K562 (cell line): Measurements from ENCODE around the gene ANXA7. TPM values are rescaled to one million over a fixed set of nuclear protein-coding genes. Genes with fewer than 3 reads are reported as not detected.

ENCODE experiments used
- E2F1 ChIP-seq: sonication (generic); formaldehyde crosslinking; IDR thresholded peaks from 2 replicates; pipeline ENCODE4 v1.8.1; 2023; ENCODE audit warnings: mild to moderate bottlenecking, missing genetic modification reagents, moderate library complexity
- EZH2 ChIP-seq: IDR thresholded peaks from 2 replicates; pipeline ENCODE4 v1.6.1; 2012; ENCODE audit warnings: low read depth, mild to moderate bottlenecking, inconsistent platforms, low read length, borderline replicate concordance
- HBP1 ChIP-seq: fragments of 450-650 bp; formaldehyde crosslinking; IDR thresholded peaks from 2 replicates; pipeline ENCODE4 v1.4.0; 2022; ENCODE audit warnings: missing genetic modification characterization
- HIVEP1 ChIP-seq: fragments of 250-450 bp; sonication (Bioruptor Pico); IDR thresholded peaks from 2 replicates; pipeline ENCODE4 v1.4.0; 2020; ENCODE audit warnings: mild to moderate bottlenecking
- HNRNPUL1 ChIP-seq: fragments of 200-400 bp; formaldehyde crosslinking; IDR thresholded peaks from 2 replicates; pipeline ENCODE4 v1.6.1; 2017; ENCODE audit warnings: low read length
- NCOR1 ChIP-seq: fragments of 450-650 bp; IDR thresholded peaks from 2 replicates; pipeline ENCODE4 v1.6.1; 2016; ENCODE audit warnings: mild to moderate bottlenecking, moderate library complexity
- NR3C1 ChIP-seq: sonication (generic); formaldehyde crosslinking; IDR thresholded peaks from 2 replicates; pipeline ENCODE4 v1.8.1; 2022; ENCODE audit warnings: missing genetic modification reagents
- PRDM10 ChIP-seq: fragments of 450-650 bp; IDR thresholded peaks from 2 replicates; pipeline ENCODE4 v1.6.1; 2018; ENCODE audit not compliant: partially characterized antibody
- SETDB1 ChIP-seq: IDR thresholded peaks from one replicate; pipeline ENCODE4 v1.6.1; 2012; ENCODE audit warnings: low read length, control low read depth, inconsistent platforms
- SIN3A ChIP-seq, 2 experiments: fragments of 150-350 bp in 1 of 2; IDR thresholded peaks; 2 replicates each; pipeline ENCODE4 v1.6.1; 2011 to 2016; ENCODE audit warnings: borderline replicate concordance in 2 of 2, low read depth in 2 of 2, low read length in 2 of 2, mild to moderate bottlenecking in 2 of 2, moderate library complexity in 2 of 2; ENCODE audit not compliant: control insufficient read depth in 1 of 2
- TCF7 ChIP-seq: sonication (generic); IDR thresholded peaks from 2 replicates; pipeline ENCODE4 v1.6.1; 2016; ENCODE audit warnings: antibody characterized with exemption, borderline replicate concordance
- THRA ChIP-seq: fragments of 450-650 bp; IDR thresholded peaks from 2 replicates; pipeline ENCODE4 v1.6.1; 2017; ENCODE audit warnings: mild to moderate bottlenecking, moderate library complexity
- XRCC4 ChIP-seq: IDR thresholded peaks from one replicate; pipeline ENCODE4 v1.6.1; 2011; ENCODE audit not compliant: insufficient read depth, insufficient read length; ENCODE audit errors: extremely low read depth
- ZBED1 ChIP-seq: IDR thresholded peaks from 2 replicates; pipeline ENCODE4 v1.6.1; 2014
- ZFPM2 ChIP-seq: fragments of 250-450 bp; sonication (Bioruptor Pico); IDR thresholded peaks from 2 replicates; pipeline ENCODE4 v1.5.1; 2022; ENCODE audit warnings: mild to moderate bottlenecking
- ZNF124 ChIP-seq: sonication (generic); formaldehyde crosslinking; IDR thresholded peaks from 2 replicates; pipeline ENCODE4 v1.8.1; 2022; ENCODE audit warnings: missing genetic modification reagents
- ZNF175 ChIP-seq: fragments of 200-800 bp; sonication (Bioruptor generic); IDR thresholded peaks from 2 replicates; pipeline ENCODE4 v1.6.1; 2016; ENCODE audit warnings: low read depth, mild to moderate bottlenecking, missing genetic modification characterization, missing compliant biosample characterization
- ZNF347 ChIP-seq: fragments of 450-650 bp; formaldehyde crosslinking; IDR thresholded peaks from 2 replicates; pipeline ENCODE4 v1.4.0; 2020; ENCODE audit warnings: low read depth, mild to moderate bottlenecking, moderate library complexity
- ZNF408 ChIP-seq: fragments of 250-450 bp; sonication (Bioruptor Pico); IDR thresholded peaks from 2 replicates; pipeline ENCODE4 v1.4.0; 2020; ENCODE audit warnings: low read depth, mild to moderate bottlenecking, moderate library complexity
- ZNF444 ChIP-seq: fragments of 250-450 bp; sonication (Bioruptor Pico); IDR thresholded peaks from 2 replicates; pipeline ENCODE4 v1.4.0; 2020; ENCODE audit warnings: mild to moderate bottlenecking, moderate library complexity
- polyA plus RNA-seq, 8 experiments: library from polyadenylated mRNA; depleted of rRNA in 4 of 8; stranded (reverse) in 5 of 8; unstranded in 3 of 8; fragments of >200 nt; fragmentation: Nextera tagmentation in 2 of 8; fragmentation: Illumina TruSeq in 1 of 8; extraction: Ambion mirVana in 2 of 8; extraction: Trizol in 1 of 8; gene quantifications; 2 replicates each; pipeline versions ENCODE4 v1.2.1 to v1.2.3, GENCODE V29; 2011 to 2014; ENCODE audit warnings: inconsistent platforms in 1 of 8, missing spikeins in 1 of 8
- total RNA-seq, 7 experiments: library from RNA; depleted of rRNA in 6 of 7; stranded (reverse); fragments of >200 nt in 6 of 7; fragmentation: Illumina TruSeq in 2 of 7; extraction: Trizol in 2 of 7; gene quantifications; 2 replicates each; pipeline versions ENCODE4 v1.2.1 to v1.2.3, GENCODE V29; 2011 to 2021; ENCODE audit warnings: low replicate concordance in 1 of 7

Gene ANXA7
- total and polyA plus RNA-seq, 9 of the 15 experiments (the other 6 are each of a cell fraction or from before 2014, with no cell fraction given) = 81.6 to 157 (median 122) TPM

GRCh38 chr10:73366381-73367298 lies 47.2 kb downstream of the ANXA7 start (continued):
- TF ChIP-seq SIN3A (IDR thresholded peaks at IDR 0.05; ENCODE audit: borderline replicate concordance in 2 of 2, control insufficient read depth in 1 of 2, low read depth in 2 of 2, low read length in 2 of 2) = no peak
- no peak for TF ChIP-seq ZNF444 (CRISPR knock-in tag)
- no peak for TF ChIP-seq XRCC4
- TF ChIP-seq E2F1 (CRISPR knock-in tag) = no peak
- no peak for TF ChIP-seq SETDB1
- no peak; the same call in 1 of the 2 replicates for TF ChIP-seq ZNF175
- TF ChIP-seq HIVEP1 = no peak
- TF ChIP-seq ZBED1 = no peak
- no peak for TF ChIP-seq ZNF347
- TF ChIP-seq ZNF408 (CRISPR knock-in tag) = no peak
- TF ChIP-seq NCOR1 = peak; percentile 18; the same call in 1 of the 2 replicates
- TF ChIP-seq THRA = no peak
- TF ChIP-seq EZH2 = no peak
- no peak for TF ChIP-seq PRDM10
- TF ChIP-seq TCF7 = no peak
- no peak for TF ChIP-seq NR3C1 (CRISPR knock-in tag)
- peak; percentile 63; the same call in 1 of the 2 replicates for TF ChIP-seq HBP1
- TF ChIP-seq HNRNPUL1 = no peak
- TF ChIP-seq ZNF124 = no peak
- no peak for TF ChIP-seq ZFPM2 (CRISPR knock-in tag)
